Omental fat pad (tissue), 4 donors: Measurements from ENCODE around the gene MIB2. TPM values are rescaled to one million over a fixed set of nuclear protein-coding genes. Genes with fewer than 3 reads are reported as not detected.

Source experiments
- ATAC-seq: fragments of 150-250 bp; one replicate; pipeline ENCODE4 v1.9.1; 2016; ENCODE audit warnings: mild to moderate bottlenecking, moderate library complexity; ENCODE audit not compliant: low FRiP score
- DNase-seq: peaks from one replicate; pipeline ENCODE4 v3.0.0-alpha.2; 2019; ENCODE audit warnings: low spot score
- CTCF ChIP-seq, 3 donors: fragments of 450-650 bp; IDR thresholded peaks; one replicate each; pipeline ENCODE4 v1.5.1; 2016 to 2017; ENCODE audit warnings: antibody characterized with exemption in 3 of 3, mild to moderate bottlenecking in 3 of 3, moderate library complexity in 2 of 3
- total RNA-seq, 4 donors: library from RNA; depleted of rRNA; stranded (reverse); fragments of >200 nt; gene quantifications; one replicate each; pipeline ENCODE4 v1.1.0, GENCODE V29; 2016

The MIB2 gene
- total RNA-seq, 4 donors from 2014 or later = 33.7 to 52.2 (median 40.2) TPM

- DNase-seq = no peak
- ATAC-seq = no peak
- no peak for TF ChIP-seq CTCF (IDR thresholded peaks at IDR 0.05)
Observed at GRCh38 chr1:1602968-1603506, 12.3 kb upstream of the MIB2 start.

- TF ChIP-seq CTCF (IDR thresholded peaks at IDR 0.05) = no peak
- DNase-seq (no peak), ATAC-seq (no peak)
Observed at GRCh38 chr1:1603671-1604373, 11.5 kb upstream of the MIB2 start.

- no peak for DNase-seq
- no peak for ATAC-seq
- TF ChIP-seq CTCF (IDR thresholded peaks at IDR 0.05) = no peak
Observed at GRCh38 chr1:1604374-1605033, 10.8 kb upstream of the MIB2 start.

GRCh38 chr1:1605034-1605591 lies 10.2 kb upstream of the MIB2 start:
- ATAC-seq (no peak), DNase-seq (no peak)
- no peak for TF ChIP-seq CTCF (IDR thresholded peaks at IDR 0.05)

GRCh38 chr1:1605724-1606123 lies 9.6 kb upstream of the MIB2 start:
- ATAC-seq (no peak), DNase-seq (no peak)
- TF ChIP-seq CTCF (IDR thresholded peaks at IDR 0.05) = no peak

GRCh38 chr1:1606232-1606631 lies 9.1 kb upstream of the MIB2 start:
- DNase-seq (no peak), ATAC-seq (no peak)
- TF ChIP-seq CTCF (IDR thresholded peaks at IDR 0.05) = no peak
